ENCODE measurements around the gene NPTXR. TPM values are rescaled to one million over a fixed set of nuclear protein-coding genes. Genes with fewer than 3 reads are reported as not detected.

Gene NPTXR
- total and polyA plus RNA-seq, 10 of the 15 experiments (the other 5 are each of a cell fraction or from before 2014, with no cell fraction given) = 0.02 to 0.38 (median 0.07) TPM; not detected in 2

DNA sequence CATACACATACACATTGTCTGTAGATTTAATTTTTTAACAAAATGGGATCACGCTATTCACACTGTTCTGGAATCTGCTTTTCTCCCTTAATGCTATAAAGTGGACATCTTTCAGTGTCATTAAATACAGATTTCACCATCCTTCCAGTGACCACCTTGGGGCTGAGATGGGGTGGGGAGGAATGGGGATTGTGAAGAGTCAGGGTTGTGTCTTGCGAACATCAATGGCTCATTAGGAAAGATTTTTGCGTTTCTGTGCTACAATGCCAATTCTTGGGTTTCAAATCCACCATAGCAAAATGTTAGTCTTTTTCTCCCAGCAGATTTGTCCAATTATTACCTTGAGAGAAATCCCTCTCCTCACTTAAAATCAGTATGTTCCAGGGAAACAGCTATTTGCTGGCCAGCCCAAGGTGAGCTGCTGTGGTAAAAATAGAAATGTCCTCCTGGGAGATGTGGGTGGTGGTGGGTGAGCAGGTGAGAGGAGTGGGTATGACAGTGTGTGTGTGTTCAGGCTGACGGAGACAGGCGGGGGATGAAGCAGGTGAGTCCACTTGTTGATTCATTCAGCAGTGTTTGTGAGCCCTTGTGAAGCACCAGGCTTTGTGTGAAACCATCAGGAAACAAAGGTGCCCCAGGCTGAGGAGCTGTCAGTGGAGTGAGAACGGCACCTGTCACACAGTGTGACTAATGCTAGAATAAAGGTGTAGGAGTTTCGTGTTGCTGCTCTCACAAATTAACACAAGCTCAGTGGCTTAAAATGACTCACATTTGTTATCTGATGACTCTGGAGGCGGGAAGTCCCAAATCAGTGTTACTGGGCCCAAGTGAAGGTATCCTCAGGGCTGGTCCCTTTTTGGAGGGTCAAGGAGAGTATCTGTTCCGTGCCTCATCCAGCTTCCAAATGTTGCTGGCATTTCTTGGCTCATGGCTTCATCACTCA is 29.9 kb upstream of the NPTXR start (continued):
- TF ChIP-seq, protein P1, sequence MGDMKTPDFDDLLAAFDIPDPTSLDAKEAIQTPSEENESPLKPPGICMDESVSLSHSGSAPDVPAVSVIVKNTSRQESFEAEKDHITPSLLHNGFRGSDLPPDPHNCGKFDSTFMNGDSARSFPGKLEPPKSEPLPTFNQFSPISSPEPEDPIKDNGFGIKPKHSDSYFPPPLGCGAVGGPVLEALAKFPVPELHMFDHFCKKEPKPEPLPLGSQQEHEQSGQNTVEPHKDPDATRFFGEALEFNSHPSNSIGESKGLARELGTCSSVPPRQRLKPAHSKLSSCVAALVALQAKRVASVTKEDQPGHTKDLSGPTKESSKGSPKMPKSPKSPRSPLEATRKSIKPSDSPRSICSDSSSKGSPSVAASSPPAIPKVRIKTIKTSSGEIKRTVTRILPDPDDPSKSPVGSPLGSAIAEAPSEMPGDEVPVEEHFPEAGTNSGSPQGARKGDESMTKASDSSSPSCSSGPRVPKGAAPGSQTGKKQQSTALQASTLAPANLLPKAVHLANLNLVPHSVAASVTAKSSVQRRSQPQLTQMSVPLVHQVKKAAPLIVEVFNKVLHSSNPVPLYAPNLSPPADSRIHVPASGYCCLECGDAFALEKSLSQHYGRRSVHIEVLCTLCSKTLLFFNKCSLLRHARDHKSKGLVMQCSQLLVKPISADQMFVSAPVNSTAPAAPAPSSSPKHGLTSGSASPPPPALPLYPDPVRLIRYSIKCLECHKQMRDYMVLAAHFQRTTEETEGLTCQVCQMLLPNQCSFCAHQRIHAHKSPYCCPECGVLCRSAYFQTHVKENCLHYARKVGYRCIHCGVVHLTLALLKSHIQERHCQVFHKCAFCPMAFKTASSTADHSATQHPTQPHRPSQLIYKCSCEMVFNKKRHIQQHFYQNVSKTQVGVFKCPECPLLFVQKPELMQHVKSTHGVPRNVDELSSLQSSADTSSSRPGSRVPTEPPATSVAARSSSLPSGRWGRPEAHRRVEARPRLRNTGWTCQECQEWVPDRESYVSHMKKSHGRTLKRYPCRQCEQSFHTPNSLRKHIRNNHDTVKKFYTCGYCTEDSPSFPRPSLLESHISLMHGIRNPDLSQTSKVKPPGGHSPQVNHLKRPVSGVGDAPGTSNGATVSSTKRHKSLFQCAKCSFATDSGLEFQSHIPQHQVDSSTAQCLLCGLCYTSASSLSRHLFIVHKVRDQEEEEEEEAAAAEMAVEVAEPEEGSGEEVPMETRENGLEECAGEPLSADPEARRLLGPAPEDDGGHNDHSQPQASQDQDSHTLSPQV (IDR thresholded peaks at IDR 0.05) = no peak
- TF ChIP-seq NRF1 (conservative IDR thresholded peaks at IDR 0.05; ENCODE audit: low read depth, low read length) = no peak
- TF ChIP-seq, protein P2, sequence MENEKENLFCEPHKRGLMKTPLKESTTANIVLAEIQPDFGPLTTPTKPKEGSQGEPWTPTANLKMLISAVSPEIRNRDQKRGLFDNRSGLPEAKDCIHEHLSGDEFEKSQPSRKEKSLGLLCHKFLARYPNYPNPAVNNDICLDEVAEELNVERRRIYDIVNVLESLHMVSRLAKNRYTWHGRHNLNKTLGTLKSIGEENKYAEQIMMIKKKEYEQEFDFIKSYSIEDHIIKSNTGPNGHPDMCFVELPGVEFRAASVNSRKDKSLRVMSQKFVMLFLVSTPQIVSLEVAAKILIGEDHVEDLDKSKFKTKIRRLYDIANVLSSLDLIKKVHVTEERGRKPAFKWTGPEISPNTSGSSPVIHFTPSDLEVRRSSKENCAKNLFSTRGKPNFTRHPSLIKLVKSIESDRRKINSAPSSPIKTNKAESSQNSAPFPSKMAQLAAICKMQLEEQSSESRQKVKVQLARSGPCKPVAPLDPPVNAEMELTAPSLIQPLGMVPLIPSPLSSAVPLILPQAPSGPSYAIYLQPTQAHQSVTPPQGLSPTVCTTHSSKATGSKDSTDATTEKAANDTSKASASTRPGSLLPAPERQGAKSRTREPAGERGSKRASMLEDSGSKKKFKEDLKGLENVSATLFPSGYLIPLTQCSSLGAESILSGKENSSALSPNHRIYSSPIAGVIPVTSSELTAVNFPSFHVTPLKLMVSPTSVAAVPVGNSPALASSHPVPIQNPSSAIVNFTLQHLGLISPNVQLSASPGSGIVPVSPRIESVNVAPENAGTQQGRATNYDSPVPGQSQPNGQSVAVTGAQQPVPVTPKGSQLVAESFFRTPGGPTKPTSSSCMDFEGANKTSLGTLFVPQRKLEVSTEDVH (IDR thresholded peaks at IDR 0.05; ENCODE audit: low read depth, partially characterized antibody) = no peak
- TF ChIP-seq, protein P3, sequence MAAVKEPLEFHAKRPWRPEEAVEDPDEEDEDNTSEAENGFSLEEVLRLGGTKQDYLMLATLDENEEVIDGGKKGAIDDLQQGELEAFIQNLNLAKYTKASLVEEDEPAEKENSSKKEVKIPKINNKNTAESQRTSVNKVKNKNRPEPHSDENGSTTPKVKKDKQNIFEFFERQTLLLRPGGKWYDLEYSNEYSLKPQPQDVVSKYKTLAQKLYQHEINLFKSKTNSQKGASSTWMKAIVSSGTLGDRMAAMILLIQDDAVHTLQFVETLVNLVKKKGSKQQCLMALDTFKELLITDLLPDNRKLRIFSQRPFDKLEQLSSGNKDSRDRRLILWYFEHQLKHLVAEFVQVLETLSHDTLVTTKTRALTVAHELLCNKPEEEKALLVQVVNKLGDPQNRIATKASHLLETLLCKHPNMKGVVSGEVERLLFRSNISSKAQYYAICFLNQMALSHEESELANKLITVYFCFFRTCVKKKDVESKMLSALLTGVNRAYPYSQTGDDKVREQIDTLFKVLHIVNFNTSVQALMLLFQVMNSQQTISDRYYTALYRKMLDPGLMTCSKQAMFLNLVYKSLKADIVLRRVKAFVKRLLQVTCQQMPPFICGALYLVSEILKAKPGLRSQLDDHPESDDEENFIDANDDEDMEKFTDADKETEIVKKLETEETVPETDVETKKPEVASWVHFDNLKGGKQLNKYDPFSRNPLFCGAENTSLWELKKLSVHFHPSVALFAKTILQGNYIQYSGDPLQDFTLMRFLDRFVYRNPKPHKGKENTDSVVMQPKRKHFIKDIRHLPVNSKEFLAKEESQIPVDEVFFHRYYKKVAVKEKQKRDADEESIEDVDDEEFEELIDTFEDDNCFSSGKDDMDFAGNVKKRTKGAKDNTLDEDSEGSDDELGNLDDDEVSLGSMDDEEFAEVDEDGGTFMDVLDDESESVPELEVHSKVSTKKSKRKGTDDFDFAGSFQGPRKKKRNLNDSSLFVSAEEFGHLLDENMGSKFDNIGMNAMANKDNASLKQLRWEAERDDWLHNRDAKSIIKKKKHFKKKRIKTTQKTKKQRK (IDR thresholded peaks at IDR 0.05; ENCODE audit: low read depth, low read length) = no peak
- no peak for TF ChIP-seq NFXL1 (IDR thresholded peaks at IDR 0.05; ENCODE audit: borderline replicate concordance)
- TF ChIP-seq, protein P4, sequence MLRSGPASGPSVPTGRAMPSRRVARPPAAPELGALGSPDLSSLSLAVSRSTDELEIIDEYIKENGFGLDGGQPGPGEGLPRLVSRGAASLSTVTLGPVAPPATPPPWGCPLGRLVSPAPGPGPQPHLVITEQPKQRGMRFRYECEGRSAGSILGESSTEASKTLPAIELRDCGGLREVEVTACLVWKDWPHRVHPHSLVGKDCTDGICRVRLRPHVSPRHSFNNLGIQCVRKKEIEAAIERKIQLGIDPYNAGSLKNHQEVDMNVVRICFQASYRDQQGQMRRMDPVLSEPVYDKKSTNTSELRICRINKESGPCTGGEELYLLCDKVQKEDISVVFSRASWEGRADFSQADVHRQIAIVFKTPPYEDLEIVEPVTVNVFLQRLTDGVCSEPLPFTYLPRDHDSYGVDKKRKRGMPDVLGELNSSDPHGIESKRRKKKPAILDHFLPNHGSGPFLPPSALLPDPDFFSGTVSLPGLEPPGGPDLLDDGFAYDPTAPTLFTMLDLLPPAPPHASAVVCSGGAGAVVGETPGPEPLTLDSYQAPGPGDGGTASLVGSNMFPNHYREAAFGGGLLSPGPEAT (IDR thresholded peaks at IDR 0.05; ENCODE audit: low read depth) = peak; percentile 96
- TF ChIP-seq MXI1 (IDR thresholded peaks at IDR 0.05; ENCODE audit: low read depth, low read length) = peak; percentile 45; the same call in 1 of the 2 replicates
- TF ChIP-seq, protein P5, sequence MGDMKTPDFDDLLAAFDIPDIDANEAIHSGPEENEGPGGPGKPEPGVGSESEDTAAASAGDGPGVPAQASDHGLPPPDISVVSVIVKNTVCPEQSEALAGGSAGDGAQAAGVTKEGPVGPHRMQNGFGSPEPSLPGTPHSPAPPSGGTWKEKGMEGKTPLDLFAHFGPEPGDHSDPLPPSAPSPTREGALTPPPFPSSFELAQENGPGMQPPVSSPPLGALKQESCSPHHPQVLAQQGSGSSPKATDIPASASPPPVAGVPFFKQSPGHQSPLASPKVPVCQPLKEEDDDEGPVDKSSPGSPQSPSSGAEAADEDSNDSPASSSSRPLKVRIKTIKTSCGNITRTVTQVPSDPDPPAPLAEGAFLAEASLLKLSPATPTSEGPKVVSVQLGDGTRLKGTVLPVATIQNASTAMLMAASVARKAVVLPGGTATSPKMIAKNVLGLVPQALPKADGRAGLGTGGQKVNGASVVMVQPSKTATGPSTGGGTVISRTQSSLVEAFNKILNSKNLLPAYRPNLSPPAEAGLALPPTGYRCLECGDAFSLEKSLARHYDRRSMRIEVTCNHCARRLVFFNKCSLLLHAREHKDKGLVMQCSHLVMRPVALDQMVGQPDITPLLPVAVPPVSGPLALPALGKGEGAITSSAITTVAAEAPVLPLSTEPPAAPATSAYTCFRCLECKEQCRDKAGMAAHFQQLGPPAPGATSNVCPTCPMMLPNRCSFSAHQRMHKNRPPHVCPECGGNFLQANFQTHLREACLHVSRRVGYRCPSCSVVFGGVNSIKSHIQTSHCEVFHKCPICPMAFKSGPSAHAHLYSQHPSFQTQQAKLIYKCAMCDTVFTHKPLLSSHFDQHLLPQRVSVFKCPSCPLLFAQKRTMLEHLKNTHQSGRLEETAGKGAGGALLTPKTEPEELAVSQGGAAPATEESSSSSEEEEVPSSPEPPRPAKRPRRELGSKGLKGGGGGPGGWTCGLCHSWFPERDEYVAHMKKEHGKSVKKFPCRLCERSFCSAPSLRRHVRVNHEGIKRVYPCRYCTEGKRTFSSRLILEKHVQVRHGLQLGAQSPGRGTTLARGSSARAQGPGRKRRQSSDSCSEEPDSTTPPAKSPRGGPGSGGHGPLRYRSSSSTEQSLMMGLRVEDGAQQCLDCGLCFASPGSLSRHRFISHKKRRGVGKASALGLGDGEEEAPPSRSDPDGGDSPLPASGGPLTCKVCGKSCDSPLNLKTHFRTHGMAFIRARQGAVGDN (IDR thresholded peaks at IDR 0.05) = no peak; the same call in 1 of the 2 replicates

Measured in GM12878 (cell line).